PC-3 (cell line): Measurements from ENCODE around the gene INPPL1.
"Not testable (repeated sequence)": the region's sequence is repeated elsewhere in the genome, so short reads cannot be mapped to it uniquely, and the experiment has no call there.

ENCODE experiments used
- EZH2 ChIP-seq: fragments of 300-600 bp; sonication (generic); IDR thresholded peaks from one replicate; pipeline ENCODE4 v1.6.1; 2017; ENCODE audit warnings: antibody characterized with exemption, mild to moderate bottlenecking, low read length; ENCODE audit not compliant: unreplicated experiment
- EZH2phosphoT487 ChIP-seq: fragments of 300-600 bp; sonication (generic); IDR thresholded peaks from 2 replicates; pipeline ENCODE4 v1.6.1; 2018; ENCODE audit warnings: mild to moderate bottlenecking, antibody characterized with exemption, low read length, borderline replicate concordance
- TF ChIP-seq, protein P1 (sequence below): fragments of 300-600 bp; sonication (generic); conservative IDR thresholded peaks from 2 replicates; pipeline ENCODE4 v1.5.1; 2017; ENCODE audit warnings: antibody characterized with exemption, low read depth, mild to moderate bottlenecking, low read length

DNA sequence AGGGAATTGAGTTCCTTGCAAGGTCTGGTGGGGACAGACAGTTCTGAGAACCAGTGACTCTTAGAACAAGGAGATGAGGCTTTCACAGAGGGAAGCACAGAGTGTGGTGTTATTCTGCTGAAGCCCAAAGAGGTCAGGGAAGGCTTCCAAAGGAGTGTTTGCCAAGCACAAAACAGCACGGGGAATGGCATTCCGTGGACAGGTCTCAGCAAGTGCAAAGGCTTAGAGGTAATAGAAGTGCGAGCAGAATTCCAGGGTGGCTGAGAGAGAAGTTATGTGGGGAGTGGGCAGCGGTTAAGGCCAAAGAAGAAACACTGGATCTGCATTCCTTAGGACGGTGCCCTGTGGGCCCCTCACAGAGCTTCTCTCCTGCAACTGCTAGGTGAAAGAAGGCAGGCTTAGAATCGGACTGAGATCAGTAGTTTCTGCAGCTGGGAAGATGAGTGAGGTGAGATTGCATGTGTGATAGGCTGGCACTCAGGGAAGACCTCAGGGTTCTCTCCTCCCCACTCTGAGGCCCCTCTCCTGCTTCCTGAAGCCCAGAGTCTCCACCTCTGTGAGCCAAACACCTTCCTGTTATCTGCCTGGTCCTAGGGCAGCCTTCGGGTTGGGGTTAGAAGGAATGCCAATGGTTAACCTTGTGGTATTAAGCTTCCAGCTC lies 43.5 kb upstream of the INPPL1 start:
- TF ChIP-seq, protein P1, sequence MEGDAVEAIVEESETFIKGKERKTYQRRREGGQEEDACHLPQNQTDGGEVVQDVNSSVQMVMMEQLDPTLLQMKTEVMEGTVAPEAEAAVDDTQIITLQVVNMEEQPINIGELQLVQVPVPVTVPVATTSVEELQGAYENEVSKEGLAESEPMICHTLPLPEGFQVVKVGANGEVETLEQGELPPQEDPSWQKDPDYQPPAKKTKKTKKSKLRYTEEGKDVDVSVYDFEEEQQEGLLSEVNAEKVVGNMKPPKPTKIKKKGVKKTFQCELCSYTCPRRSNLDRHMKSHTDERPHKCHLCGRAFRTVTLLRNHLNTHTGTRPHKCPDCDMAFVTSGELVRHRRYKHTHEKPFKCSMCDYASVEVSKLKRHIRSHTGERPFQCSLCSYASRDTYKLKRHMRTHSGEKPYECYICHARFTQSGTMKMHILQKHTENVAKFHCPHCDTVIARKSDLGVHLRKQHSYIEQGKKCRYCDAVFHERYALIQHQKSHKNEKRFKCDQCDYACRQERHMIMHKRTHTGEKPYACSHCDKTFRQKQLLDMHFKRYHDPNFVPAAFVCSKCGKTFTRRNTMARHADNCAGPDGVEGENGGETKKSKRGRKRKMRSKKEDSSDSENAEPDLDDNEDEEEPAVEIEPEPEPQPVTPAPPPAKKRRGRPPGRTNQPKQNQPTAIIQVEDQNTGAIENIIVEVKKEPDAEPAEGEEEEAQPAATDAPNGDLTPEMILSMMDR: not testable (repeated sequence)
- TF ChIP-seq EZH2, EZH2phosphoT487: not testable (repeated sequence)
